Measurements from ENCODE around the gene ARHGAP6.

The ARHGAP6 gene

GRCh38 chrX:11346121-11346682 is 319.5 kb downstream of the ARHGAP6 start:
- no peak for DNase-seq

GRCh38 chrX:11342673-11343072 is 323.0 kb downstream of the ARHGAP6 start:
- no peak for DNase-seq

- DNase-seq, result no peak
Observed at GRCh38 chrX:11341274-11342201, 324.2 kb downstream of the ARHGAP6 start.

- no peak for DNase-seq
Observed at GRCh38 chrX:11337292-11338009, 328.3 kb downstream of the ARHGAP6 start.

GRCh38 chrX:11336201-11336600 is 329.5 kb downstream of the ARHGAP6 start:
- no peak for DNase-seq

GRCh38 chrX:11334165-11334564 is 331.6 kb downstream of the ARHGAP6 start:
- DNase-seq, result no peak

GRCh38 chrX:11331788-11332187 is 333.9 kb downstream of the ARHGAP6 start:
- DNase-seq, result no peak

GRCh38 chrX:11329021-11329420 is 336.7 kb downstream of the ARHGAP6 start:
- DNase-seq, result no peak

- DNase-seq, result no peak
Observed at GRCh38 chrX:11328134-11328533, 337.6 kb downstream of the ARHGAP6 start.

- no peak for DNase-seq
Observed at GRCh38 chrX:11321986-11322385, 343.7 kb downstream of the ARHGAP6 start.

- no peak for DNase-seq
Observed at GRCh38 chrX:11319806-11320520, 345.8 kb downstream of the ARHGAP6 start.

- DNase-seq, result no peak
Observed at GRCh38 chrX:11311706-11312105, 354.0 kb downstream of the ARHGAP6 start.

GRCh38 chrX:11309220-11309619 is 356.5 kb downstream of the ARHGAP6 start:
- DNase-seq, result no peak

GRCh38 chrX:11305641-11306040 is 360.1 kb downstream of the ARHGAP6 start:
- no peak for DNase-seq

- DNase-seq, result no peak
Observed at GRCh38 chrX:11304829-11305228, 360.9 kb downstream of the ARHGAP6 start.

- DNase-seq, result no peak
Observed at GRCh38 chrX:11298600-11298999, 367.1 kb downstream of the ARHGAP6 start.

GRCh38 chrX:11296051-11296450 is 369.7 kb downstream of the ARHGAP6 start:
- no peak for DNase-seq

GRCh38 chrX:11293113-11293512 is 372.6 kb downstream of the ARHGAP6 start, which contains the start of gene AMELX:
Gene AMELX, plus strand, starts transcription at chrX:11293413. Its CDS starts 1,376 bp downstream, at chrX:11294789.
- no peak for DNase-seq

- no peak for DNase-seq
Observed at GRCh38 chrX:11290416-11291102, 375.2 kb downstream of the ARHGAP6 start.

GRCh38 chrX:11287505-11287904 is 378.2 kb downstream of the ARHGAP6 start:
- no peak for DNase-seq

- DNase-seq, result no peak
Observed at GRCh38 chrX:11285651-11286050, 380.1 kb downstream of the ARHGAP6 start.

GRCh38 chrX:11282043-11282442 is 383.7 kb downstream of the ARHGAP6 start:
- no peak for DNase-seq

All from cortex of kidney (tissue), 1 donor.